MCF 10A (cell line): ENCODE data around the gene ARMC9. TPM values are rescaled to one million over a fixed set of nuclear protein-coding genes. Genes with fewer than 3 reads are reported as not detected.

Experiments used
- BruUV-seq: library from RNA; stranded (reverse); fragments of 400-500 nt; replicated peaks from 2 replicates; lab custom pipeline; 2021; lab: Mats Ljungman, UMichigan
- CTCF ChIA-PET: fragments of 300-600 bp; sonication (Branson Sonifier 250); formaldehyde crosslinking; extraction: SDS; loops from one replicate; lab custom pipeline; 2021; ENCODE audit warnings: antibody characterized with exemption, inconsistent platforms; lab: Yijun Ruan, JAX
- POLR2A ChIA-PET: fragments of 300-600, 350-650 bp; sonication (Branson Sonifier 250); formaldehyde crosslinking; extraction: SDS; loops from one replicate; lab custom pipeline; 2020; ENCODE audit warnings: antibody characterized with exemption, inconsistent platforms; lab: Yijun Ruan, JAX
- DNase-seq: peaks from one replicate; pipeline ENCODE4 v3.0.0-alpha.2; 2018; ENCODE audit not compliant: unreplicated experiment
- H3K27ac Mint-ChIP-seq: one replicate; pipeline ENCODE4 v1.8.0; 2022; ENCODE audit warnings: mild to moderate bottlenecking, low read depth, mixed read lengths; ENCODE audit not compliant: unreplicated experiment
- H3K27me3 Mint-ChIP-seq: one replicate; pipeline ENCODE4 v1.8.0; 2022; ENCODE audit warnings: mixed read lengths; ENCODE audit not compliant: insufficient read depth, unreplicated experiment
- H3K36me3 Mint-ChIP-seq: one replicate; pipeline ENCODE4 v1.8.0; 2022; ENCODE audit warnings: mild to moderate bottlenecking, moderate library complexity, mixed read lengths; ENCODE audit not compliant: insufficient read depth, unreplicated experiment
- H3K4me1 Mint-ChIP-seq: one replicate; pipeline ENCODE4 v1.8.0; 2022; ENCODE audit warnings: mixed read lengths; ENCODE audit not compliant: insufficient read depth, unreplicated experiment
- H3K4me3 Mint-ChIP-seq: one replicate; pipeline ENCODE4 v1.8.0; 2022; ENCODE audit warnings: mild to moderate bottlenecking, moderate library complexity, mixed read lengths; ENCODE audit not compliant: unreplicated experiment
- H3K9me3 Mint-ChIP-seq: one replicate; pipeline ENCODE4 v1.8.0; 2022; ENCODE audit warnings: mixed read lengths; ENCODE audit not compliant: unreplicated experiment
- intact Hi-C: fragments of 100-400 bp; cut with micrococcal nuclease; formaldehyde crosslinking; loops from 2 replicates; pipeline ENCODE4 v1.14.1; 2022
- total RNA-seq: library from RNA; stranded (reverse); gene quantifications from 2 replicates; pipeline ENCODE4 v1.2.3, GENCODE V29; 2022
- TF ChIP-seq, protein P1 (sequence below): fragments of 200-600 bp; IDR thresholded peaks from one replicate; pipeline ENCODE4 v1.8.0; 2022; ENCODE audit warnings: antibody characterized with exemption, mild to moderate bottlenecking; ENCODE audit not compliant: unreplicated experiment

The ARMC9 gene
- total RNA-seq, 1 experiment from 2014 or later, result 16.5 TPM

DNA sequence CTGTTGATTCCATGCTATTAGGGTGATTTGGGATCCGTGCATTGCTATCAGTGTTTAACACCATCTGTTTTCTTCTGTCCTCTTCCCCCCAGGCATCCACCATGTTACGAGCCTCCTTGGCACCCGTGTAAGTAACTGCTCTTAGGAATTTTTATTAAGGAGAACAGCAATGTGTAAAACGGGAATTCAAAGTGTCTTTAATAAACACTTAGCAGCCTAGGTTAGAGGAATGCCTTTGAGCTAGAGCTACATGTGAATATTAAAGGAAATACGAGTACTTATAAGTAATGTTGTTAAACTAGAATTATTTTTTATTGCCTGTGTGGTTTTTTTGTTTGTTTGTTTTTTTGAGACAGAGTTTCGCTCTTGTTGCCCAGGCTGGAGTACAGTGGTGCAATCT lies 58.1 kb downstream of the ARMC9 start:
- Mint-ChIP-seq H3K36me3 (peaks cover 14% of the 10 kb centered on the region), H3K4me1 (no peaks in the 10 kb centered on the region), H3K4me3 (no peak overlapping the region), H3K9me3 (no peaks in the 10 kb centered on the region), H3K27ac (no peak overlapping the region), H3K27me3 (no peaks in the 10 kb centered on the region)
- CTCF ChIA-PET, result interaction anchor here (0.6 kb wide), 1 partner anchor 142 kb away, joined by 3 read pairs; no protein-coding TSS in a partner anchor
- TF ChIP-seq, protein P1, sequence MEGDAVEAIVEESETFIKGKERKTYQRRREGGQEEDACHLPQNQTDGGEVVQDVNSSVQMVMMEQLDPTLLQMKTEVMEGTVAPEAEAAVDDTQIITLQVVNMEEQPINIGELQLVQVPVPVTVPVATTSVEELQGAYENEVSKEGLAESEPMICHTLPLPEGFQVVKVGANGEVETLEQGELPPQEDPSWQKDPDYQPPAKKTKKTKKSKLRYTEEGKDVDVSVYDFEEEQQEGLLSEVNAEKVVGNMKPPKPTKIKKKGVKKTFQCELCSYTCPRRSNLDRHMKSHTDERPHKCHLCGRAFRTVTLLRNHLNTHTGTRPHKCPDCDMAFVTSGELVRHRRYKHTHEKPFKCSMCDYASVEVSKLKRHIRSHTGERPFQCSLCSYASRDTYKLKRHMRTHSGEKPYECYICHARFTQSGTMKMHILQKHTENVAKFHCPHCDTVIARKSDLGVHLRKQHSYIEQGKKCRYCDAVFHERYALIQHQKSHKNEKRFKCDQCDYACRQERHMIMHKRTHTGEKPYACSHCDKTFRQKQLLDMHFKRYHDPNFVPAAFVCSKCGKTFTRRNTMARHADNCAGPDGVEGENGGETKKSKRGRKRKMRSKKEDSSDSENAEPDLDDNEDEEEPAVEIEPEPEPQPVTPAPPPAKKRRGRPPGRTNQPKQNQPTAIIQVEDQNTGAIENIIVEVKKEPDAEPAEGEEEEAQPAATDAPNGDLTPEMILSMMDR, result no peak
- no TSS peak for BruUV-seq
- POLR2A ChIA-PET, result no interaction called here
- DNase-seq, result no peak
- intact Hi-C loops, result no loop called here

GRCh38 chr2:231257763-231258162 lies 59.3 kb downstream of the ARMC9 start:
- no TSS peak for BruUV-seq
- DNase-seq, result no peak
- Mint-ChIP-seq H3K27ac (peak overlapping the region; percentile 40), H3K4me3 (no peak overlapping the region), H3K27me3 (no peaks in the 10 kb centered on the region), H3K9me3 (no peaks in the 10 kb centered on the region), H3K4me1 (no peaks in the 10 kb centered on the region), H3K36me3 (peaks cover 17% of the 10 kb centered on the region)
- TF ChIP-seq, protein P1, result no peak
- ChIA-PET CTCF (interaction anchor here (0.7 kb wide), 1 partner anchor 157 kb away, joined by 3 read pairs; no protein-coding TSS in a partner anchor), POLR2A (no interaction called here)
- intact Hi-C loops, result no loop called here

- Mint-ChIP-seq H3K27ac (no peak overlapping the region), H3K36me3 (peaks cover 20% of the 10 kb centered on the region), H3K4me3 (no peak overlapping the region), H3K27me3 (no peaks in the 10 kb centered on the region), H3K9me3 (no peaks in the 10 kb centered on the region), H3K4me1 (no peaks in the 10 kb centered on the region)
- DNase-seq, result no peak
- intact Hi-C loops, result no loop called here
- TF ChIP-seq, protein P1, result no peak
- CTCF ChIA-PET, result interaction anchor here (0.6 to 0.7 kb wide), 2 partner anchors 155 to 157 kb away, joined by 3 read pairs; no protein-coding TSS in a partner anchor
- POLR2A ChIA-PET, result no interaction called here
- BruUV-seq, result no TSS peak
These were observed 60.3 kb downstream of the ARMC9 start for GRCh38 chr2:231258701-231259100.

DNA sequence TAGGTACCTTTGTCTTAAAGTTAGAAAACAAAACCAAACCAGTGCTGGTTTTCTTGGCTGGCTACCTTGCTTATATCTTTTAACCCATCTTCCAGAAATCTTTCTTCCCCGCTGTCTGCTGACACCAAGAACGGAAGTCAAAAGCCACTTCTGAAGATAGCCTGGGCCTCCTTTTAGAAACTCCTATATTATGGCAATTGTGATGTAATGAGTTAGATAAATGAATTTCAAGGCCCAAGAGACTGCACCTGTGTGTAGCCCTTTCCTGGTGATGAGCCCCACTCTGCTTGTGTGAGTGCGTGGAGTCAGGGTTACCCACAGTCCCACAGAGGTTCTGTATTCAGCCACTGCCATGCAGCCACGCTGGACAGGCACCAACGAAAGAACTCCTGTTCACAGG lies 60.7 kb downstream of the ARMC9 start:
- ChIA-PET POLR2A (no interaction called here), CTCF (no interaction called here)
- Mint-ChIP-seq H3K36me3 (peaks cover 20% of the 10 kb centered on the region), H3K4me3 (no peak overlapping the region), H3K4me1 (no peaks in the 10 kb centered on the region), H3K27me3 (no peaks in the 10 kb centered on the region), H3K27ac (no peak overlapping the region), H3K9me3 (no peaks in the 10 kb centered on the region)
- no TSS peak for BruUV-seq
- TF ChIP-seq, protein P1, result no peak
- no peak for DNase-seq
- intact Hi-C loops, result no loop called here
